ENCODE measurements around the gene HTR3B.

HTR3B gene

GRCh38 chr11:113884361-113884836 lies 20.2 kb upstream of the HTR3B start:
- no peaks in the 10 kb centered on the region for H3K79me2 ChIP-seq (ENCODE audit: control insufficient read depth, low read length)
- H3K27ac ChIP-seq (ENCODE audit: low read depth, low read length): no peak overlapping the region
- no peaks in the 10 kb centered on the region for H3K9me2 ChIP-seq (replicated peaks; ENCODE audit: control insufficient read depth, low read length)
- H4K20me1 ChIP-seq (ENCODE audit: control insufficient read depth, insufficient read depth, low read depth, low read length): no peaks in the 10 kb centered on the region
- no peaks in the 10 kb centered on the region for H3F3A ChIP-seq (ENCODE audit: control insufficient read depth, insufficient read depth)
- no peaks in the 10 kb centered on the region for H3K9me3 ChIP-seq (ENCODE audit: control insufficient read depth, insufficient read depth, low read length)
- 0 out of 2 replicates have a peak, but pooled peaks cover 3% of the 10 kb centered on the region for H3K4me1 ChIP-seq (ENCODE audit: control insufficient read depth, low read length)
- H3K36me3 ChIP-seq (ENCODE audit: control insufficient read depth, low read length): no peaks in the 10 kb centered on the region
- no peak overlapping the region for H3K4me2 ChIP-seq (ENCODE audit: low read length)
- TF ChIP-seq CTCF (IDR thresholded peaks at IDR 0.05; ENCODE audit: low read depth, low read length, poor library complexity, severe bottlenecking): no peak
- no peak overlapping the region for H3K4me3 ChIP-seq (ENCODE audit: low read length)
- no peaks in the 10 kb centered on the region for H3K27me3 ChIP-seq (ENCODE audit: control insufficient read depth, low read length)

- TF ChIP-seq CTCF (IDR thresholded peaks at IDR 0.05; ENCODE audit: low read depth, low read length, poor library complexity, severe bottlenecking) (no peak), EZH2phosphoT487 (IDR thresholded peaks at IDR 0.05; ENCODE audit: borderline replicate concordance, low read length) (no peak)
These were observed 18.7 kb upstream of the HTR3B start for GRCh38 chr11:113885897-113886296.

GRCh38 chr11:113888848-113889247 lies 15.7 kb upstream of the HTR3B start:
- Histone ChIP-seq H3K27me3 (ENCODE audit: control insufficient read depth, low read length) (no peaks in the 10 kb centered on the region), H3F3A (ENCODE audit: control insufficient read depth, insufficient read depth) (no peaks in the 10 kb centered on the region), H4K20me1 (ENCODE audit: control insufficient read depth, insufficient read depth, low read depth, low read length) (no peaks in the 10 kb centered on the region), H3K4me3 (ENCODE audit: low read length) (no peak overlapping the region), H3K79me2 (ENCODE audit: control insufficient read depth, low read length) (no peaks in the 10 kb centered on the region), H3K4me1 (ENCODE audit: control insufficient read depth, low read length) (0 out of 2 replicates have a peak, but pooled peaks cover 3% of the 10 kb centered on the region), H3K9me3 (ENCODE audit: control insufficient read depth, insufficient read depth, low read length) (no peaks in the 10 kb centered on the region), H3K9me2 (replicated peaks; ENCODE audit: control insufficient read depth, low read length) (no peaks in the 10 kb centered on the region), H3K27ac (ENCODE audit: low read depth, low read length) (no peak overlapping the region), H3K36me3 (ENCODE audit: control insufficient read depth, low read length) (no peaks in the 10 kb centered on the region), H3K4me2 (ENCODE audit: low read length) (no peak overlapping the region)
- TF ChIP-seq CTCF (IDR thresholded peaks at IDR 0.05; ENCODE audit: low read depth, low read length, poor library complexity, severe bottlenecking): no peak
- no peak for TF ChIP-seq EZH2phosphoT487 (IDR thresholded peaks at IDR 0.05; ENCODE audit: borderline replicate concordance, low read length)

More at GRCh38 chr11:113885897-113886296, 18.7 kb upstream of the HTR3B start:
- Histone ChIP-seq H3K36me3 (ENCODE audit: control insufficient read depth, low read length) (no peaks in the 10 kb centered on the region), H3K4me2 (ENCODE audit: low read length) (no peak overlapping the region), H3K9me3 (ENCODE audit: control insufficient read depth, insufficient read depth, low read length) (no peaks in the 10 kb centered on the region), H3K4me3 (ENCODE audit: low read length) (no peak overlapping the region), H4K20me1 (ENCODE audit: control insufficient read depth, insufficient read depth, low read depth, low read length) (no peaks in the 10 kb centered on the region), H3K9me2 (replicated peaks; ENCODE audit: control insufficient read depth, low read length) (no peaks in the 10 kb centered on the region), H3K4me1 (ENCODE audit: control insufficient read depth, low read length) (0 out of 2 replicates have a peak, but pooled peaks cover 3% of the 10 kb centered on the region), H3K79me2 (ENCODE audit: control insufficient read depth, low read length) (no peaks in the 10 kb centered on the region), H3K27ac (ENCODE audit: low read depth, low read length) (no peak overlapping the region), H3K27me3 (ENCODE audit: control insufficient read depth, low read length) (no peaks in the 10 kb centered on the region), H3F3A (ENCODE audit: control insufficient read depth, insufficient read depth) (no peaks in the 10 kb centered on the region)

Data from DOHH2 (cell line).